Measurements from ENCODE around the gene GTF3A. TPM values are rescaled to one million over a fixed set of nuclear protein-coding genes. Genes with fewer than 3 reads are reported as not detected.

Gene GTF3A
- total RNA-seq, 2 donors from 2014 or later = 54.7 to 94.2 TPM

- Histone ChIP-seq H3K36me3 (replicated peaks in 1 of 2; ENCODE audit: insufficient read depth in 1 of 2, low read depth in 2 of 2) (no peaks in the 10 kb centered on the region), H3K4me1 (no peaks in the 10 kb centered on the region), H3K4me3 (no peak overlapping the region), H3K27ac (no peak overlapping the region), H3K27me3 (no peaks in the 10 kb centered on the region), H3K9me3 (no peaks in the 10 kb centered on the region)
- ATAC-seq (no peak), DNase-seq (no peak)
- TF ChIP-seq POLR2A (IDR thresholded peaks at IDR 0.05) (no peak), CTCF (IDR thresholded peaks at IDR 0.05) (no peak)
- intact Hi-C loops (cut with DNase I) = no loop called here
- 80 to 82% methylated on average over 12 of the region's 12 CpGs for WGBS, 2 donors
Observed at GRCh38 chr13:27461940-27462584, 37.6 kb downstream of the GTF3A start.

- Histone ChIP-seq H3K4me3 (no peak overlapping the region), H3K36me3 (replicated peaks in 1 of 2; ENCODE audit: insufficient read depth in 1 of 2, low read depth in 2 of 2) (no peaks in the 10 kb centered on the region), H3K9me3 (no peaks in the 10 kb centered on the region), H3K27ac (no peak overlapping the region), H3K27me3 (no peaks in the 10 kb centered on the region), H3K4me1 (no peaks in the 10 kb centered on the region)
- intact Hi-C loops (cut with DNase I) = no loop called here
- TF ChIP-seq POLR2A (IDR thresholded peaks at IDR 0.05) = no peak
- no peak for TF ChIP-seq CTCF (IDR thresholded peaks at IDR 0.05)
- WGBS, 2 donors = 68 to 76% methylated on average over 6 of the region's 6 CpGs
- no peak for DNase-seq
- ATAC-seq = no peak
Observed at GRCh38 chr13:27463500-27463899, 39.1 kb downstream of the GTF3A start.

GRCh38 chr13:27465611-27466010 lies 41.2 kb downstream of the GTF3A start:
- H3K4me3 ChIP-seq = no peak overlapping the region
- no peaks in the 10 kb centered on the region for H3K36me3 ChIP-seq (replicated peaks in 1 of 2; ENCODE audit: insufficient read depth in 1 of 2, low read depth in 2 of 2)
- intact Hi-C loops (cut with DNase I) = no loop called here
- 74 to 78% methylated on average over 5 of the region's 5 CpGs for WGBS, 2 donors
- no peaks in the 10 kb centered on the region for H3K27me3 ChIP-seq
- ATAC-seq (no peak), DNase-seq (no peak)
- TF ChIP-seq POLR2A (IDR thresholded peaks at IDR 0.05) = no peak
- TF ChIP-seq CTCF (IDR thresholded peaks at IDR 0.05) = no peak
- no peaks in the 10 kb centered on the region for H3K4me1 ChIP-seq
- no peaks in the 10 kb centered on the region for H3K9me3 ChIP-seq
- H3K27ac ChIP-seq = no peak overlapping the region

- ATAC-seq = peak; percentile 75
Observed at GRCh38 chr13:27466513-27466912, 42.1 kb downstream of the GTF3A start.

More at GRCh38 chr13:27466513-27466912, 42.1 kb downstream of the GTF3A start:
- intact Hi-C loops (cut with DNase I) = no loop called here
- H3K36me3 ChIP-seq (replicated peaks in 1 of 2; ENCODE audit: insufficient read depth in 1 of 2, low read depth in 2 of 2) = no peaks in the 10 kb centered on the region
- no peak for TF ChIP-seq POLR2A (IDR thresholded peaks at IDR 0.05)
- TF ChIP-seq CTCF (IDR thresholded peaks at IDR 0.05) = no peak
- WGBS, 2 donors = 28 to 31% methylated on average over 2 to 3 of the region's 3 CpGs
- H3K4me1 ChIP-seq = no peaks in the 10 kb centered on the region
- DNase-seq = peak in 2 of 4 donors; percentile 29 to 35
- no peaks in the 10 kb centered on the region for H3K9me3 ChIP-seq
- no peaks in the 10 kb centered on the region for H3K27me3 ChIP-seq
- H3K27ac ChIP-seq = peak overlapping the region in 2 of 4 donors; percentile 7 to 17
- H3K4me3 ChIP-seq = no peak overlapping the region

Data from body of pancreas (tissue), 4 donors.